Natural killer cell treated with Interleukin-12 subunit alpha and Interleukin-12 subunit beta and Interleukin-15 and Interleukin-18, amount 100 ng/mL, for 72 hours (primary cell): Measurements from ENCODE around the gene NRAS. TPM values are rescaled to one million over a fixed set of nuclear protein-coding genes. Genes with fewer than 3 reads are reported as not detected.

ENCODE experiments used
- ATAC-seq, 2 donors: fragments of 150-1000 bp; cut with Tn5 transposase in 1 of 2; sonication (Bioruptor Pico), chemical (Tn5 transposase) in 1 of 2; 2 replicates each; pipeline ENCODE4 v1.10.0; 2021
- DNase-seq: peaks from one replicate; pipeline ENCODE4 v3.0.0; 2022; ENCODE audit warnings: low spot score
- H3K27ac Mint-ChIP-seq, 2 donors: 1 replicate in 1 of 2; 2 replicates in 1 of 2; pipeline ENCODE4 v1.8.0; 2022; ENCODE audit warnings: mixed read lengths in 2 of 2, mild to moderate bottlenecking in 1 of 2, moderate library complexity in 1 of 2
- H3K27me3 Mint-ChIP-seq, 2 donors: 1 replicate in 1 of 2; 2 replicates in 1 of 2; pipeline ENCODE4 v1.8.0; 2022; ENCODE audit warnings: mixed read lengths in 2 of 2
- H3K36me3 Mint-ChIP-seq: one replicate; pipeline ENCODE4 v1.8.0; 2022; ENCODE audit warnings: mixed read lengths
- H3K4me1 Mint-ChIP-seq, 2 donors: 1 replicate in 1 of 2; 2 replicates in 1 of 2; pipeline ENCODE4 v1.8.0; 2022; ENCODE audit warnings: low read depth in 2 of 2, mixed read lengths in 2 of 2, mild to moderate bottlenecking in 1 of 2
- H3K4me3 Mint-ChIP-seq: one replicate; pipeline ENCODE4 v1.8.0; 2022; ENCODE audit warnings: mixed read lengths
- H3K9me3 Mint-ChIP-seq: 2 replicates; pipeline ENCODE4 v1.8.0; 2022; ENCODE audit warnings: mixed read lengths
- total RNA-seq, 2 donors: library from RNA; stranded (reverse); gene quantifications; one replicate each; pipeline ENCODE4 v1.2.3, GENCODE V29; 2022

The NRAS gene
- total RNA-seq, 2 donors from 2014 or later, result 51.9 to 63.2 TPM

GRCh38 chr1:114690148-114690547 is 26.4 kb downstream of the NRAS start:
- DNase-seq (no peak), ATAC-seq (no peak)
- Mint-ChIP-seq H3K27ac (no peak overlapping the region), H3K27me3 (peaks cover 22 to 29% of the 10 kb centered on the region in 2 donors), H3K9me3 (no peaks in the 10 kb centered on the region), H3K36me3 (no peaks in the 10 kb centered on the region), H3K4me3 (no peak overlapping the region), H3K4me1 (no peaks in the 10 kb centered on the region)

GRCh38 chr1:114688526-114688925 is 28.0 kb downstream of the NRAS start:
- no peaks in the 10 kb centered on the region for H3K4me1 Mint-ChIP-seq
- H3K4me3 Mint-ChIP-seq, result no peak overlapping the region
- ATAC-seq (no peak), DNase-seq (no peak)
- H3K36me3 Mint-ChIP-seq, result no peaks in the 10 kb centered on the region
- no peak overlapping the region for H3K27ac Mint-ChIP-seq
- no peaks in the 10 kb centered on the region for H3K9me3 Mint-ChIP-seq
- peaks cover 29 to 32% of the 10 kb centered on the region in 2 donors for H3K27me3 Mint-ChIP-seq

GRCh38 chr1:114685851-114686250 is 30.7 kb downstream of the NRAS start:
- H3K27me3 Mint-ChIP-seq, result peaks cover 36 to 47% of the 10 kb centered on the region in 2 donors
- H3K27ac Mint-ChIP-seq, result no peak overlapping the region
- H3K36me3 Mint-ChIP-seq, result no peaks in the 10 kb centered on the region
- no peaks in the 10 kb centered on the region for H3K4me1 Mint-ChIP-seq
- no peak overlapping the region for H3K4me3 Mint-ChIP-seq
- DNase-seq, result no peak
- ATAC-seq, result no peak
- H3K9me3 Mint-ChIP-seq, result no peaks in the 10 kb centered on the region

- Mint-ChIP-seq H3K4me3 (no peak overlapping the region), H3K27me3 (peaks cover 25 to 37% of the 10 kb centered on the region in 2 donors), H3K4me1 (no peaks in the 10 kb centered on the region), H3K9me3 (no peaks in the 10 kb centered on the region), H3K27ac (no peak overlapping the region), H3K36me3 (no peaks in the 10 kb centered on the region)
- no peak for DNase-seq
- no peak for ATAC-seq
These were observed 38.9 kb downstream of the NRAS start for GRCh38 chr1:114677691-114678090.

GRCh38 chr1:114676115-114676514 is 40.5 kb downstream of the NRAS start:
- Mint-ChIP-seq H3K27me3 (peaks cover 25 to 31% of the 10 kb centered on the region in 2 donors), H3K36me3 (no peaks in the 10 kb centered on the region), H3K4me3 (no peak overlapping the region), H3K27ac (no peak overlapping the region), H3K4me1 (no peaks in the 10 kb centered on the region), H3K9me3 (no peaks in the 10 kb centered on the region)
- no peak for ATAC-seq
- DNase-seq, result no peak

GRCh38 chr1:114671939-114672275 is 44.7 kb downstream of the NRAS start:
- H3K27ac Mint-ChIP-seq, result no peak overlapping the region
- no peak overlapping the region for H3K4me3 Mint-ChIP-seq
- no peaks in the 10 kb centered on the region for H3K9me3 Mint-ChIP-seq
- H3K4me1 Mint-ChIP-seq, result peaks cover 3 to 12% of the 10 kb centered on the region in 2 donors
- H3K27me3 Mint-ChIP-seq, result peaks cover 25 to 32% of the 10 kb centered on the region in 2 donors
- no peaks in the 10 kb centered on the region for H3K36me3 Mint-ChIP-seq
- ATAC-seq, result no peak
- DNase-seq, result no peak

GRCh38 chr1:114671011-114671938 is 45.3 kb downstream of the NRAS start:
- no peak for DNase-seq
- ATAC-seq, result no peak
- Mint-ChIP-seq H3K4me3 (no peak overlapping the region), H3K27me3 (peaks cover 27 to 38% of the 10 kb centered on the region in 2 donors), H3K36me3 (no peaks in the 10 kb centered on the region), H3K9me3 (no peaks in the 10 kb centered on the region), H3K4me1 (peaks cover 3 to 12% of the 10 kb centered on the region in 2 donors), H3K27ac (no peak overlapping the region)

GRCh38 chr1:114670083-114671010 is 46.2 kb downstream of the NRAS start:
- no peak overlapping the region for H3K27ac Mint-ChIP-seq
- DNase-seq, result peak; percentile 89
- peaks cover 28 to 38% of the 10 kb centered on the region in 2 donors for H3K27me3 Mint-ChIP-seq

GRCh38 chr1:114669562-114670082 is 46.9 kb downstream of the NRAS start, which contains the start of gene DENND2C:
Gene DENND2C (minus strand): TSS chr1:114670049. CDS start chr1:114625984, 44,065 bp downstream.
- no peak within 1 kb of the TSS for H3K27ac Mint-ChIP-seq
- DNase-seq (no peak), ATAC-seq (peak; percentile 79 to 81)

More at GRCh38 chr1:114670083-114671010, 46.2 kb downstream of the NRAS start:
- H3K9me3 Mint-ChIP-seq, result no peaks in the 10 kb centered on the region
- peak overlapping the region; percentile 87 for H3K4me3 Mint-ChIP-seq
- peak; percentile 100 for ATAC-seq
- peaks cover 3 to 12% of the 10 kb centered on the region in 2 donors for H3K4me1 Mint-ChIP-seq
- H3K36me3 Mint-ChIP-seq, result no peaks in the 10 kb centered on the region

GRCh38 chr1:114668784-114669561 is 47.6 kb downstream of the NRAS start:
- Mint-ChIP-seq H3K4me3 (peak overlapping the region; percentile 87), H3K9me3 (no peaks in the 10 kb centered on the region), H3K36me3 (no peaks in the 10 kb centered on the region), H3K27me3 (peaks cover 19 to 30% of the 10 kb centered on the region in 2 donors), H3K4me1 (peaks cover 3 to 12% of the 10 kb centered on the region in 2 donors), H3K27ac (no peak overlapping the region)
- ATAC-seq (no peak), DNase-seq (no peak)

More at GRCh38 chr1:114669562-114670082, 46.9 kb downstream of the NRAS start, which contains the start of gene DENND2C:
- Mint-ChIP-seq H3K4me3 (peak within 1 kb of the TSS; percentile 87), H3K9me3 (no peaks in the 10 kb centered on the region), H3K27me3 (peaks cover 24 to 35% of the 10 kb centered on the region in 2 donors), H3K4me1 (peaks cover 3 to 12% of the 10 kb centered on the region in 2 donors), H3K36me3 (no peaks in the 10 kb centered on the region)

- H3K4me1 Mint-ChIP-seq, result peaks cover 3 to 12% of the 10 kb centered on the region in 2 donors
- no peak overlapping the region for H3K27ac Mint-ChIP-seq
- H3K27me3 Mint-ChIP-seq, result peaks cover 19 to 30% of the 10 kb centered on the region in 2 donors
- H3K9me3 Mint-ChIP-seq, result no peaks in the 10 kb centered on the region
- H3K36me3 Mint-ChIP-seq, result no peaks in the 10 kb centered on the region
- ATAC-seq (no peak), DNase-seq (no peak)
- peak overlapping the region; percentile 87 for H3K4me3 Mint-ChIP-seq
These were observed 48.2 kb downstream of the NRAS start for GRCh38 chr1:114668373-114668772.

- Mint-ChIP-seq H3K27me3 (peaks cover 21 to 38% of the 10 kb centered on the region in 2 donors), H3K9me3 (no peaks in the 10 kb centered on the region), H3K4me1 (peaks cover 3 to 12% of the 10 kb centered on the region in 2 donors), H3K4me3 (no peak overlapping the region), H3K27ac (no peak overlapping the region), H3K36me3 (no peaks in the 10 kb centered on the region)
- no peak for ATAC-seq
- no peak for DNase-seq
These were observed 49.6 kb downstream of the NRAS start for GRCh38 chr1:114666954-114667353.

GRCh38 chr1:114660238-114660637 is 56.3 kb downstream of the NRAS start:
- no peak overlapping the region for H3K27ac Mint-ChIP-seq
- no peaks in the 10 kb centered on the region for H3K9me3 Mint-ChIP-seq
- H3K4me1 Mint-ChIP-seq, result no peaks in the 10 kb centered on the region

More at GRCh38 chr1:114660238-114660637, 56.3 kb downstream of the NRAS start:
- no peak for DNase-seq
- Mint-ChIP-seq H3K27me3 (peaks cover 20 to 47% of the 10 kb centered on the region in 2 donors), H3K4me3 (no peak overlapping the region), H3K36me3 (no peaks in the 10 kb centered on the region)
- no peak for ATAC-seq
